GM18861 (cell line): ENCODE data around the gene CAMK4.
A peak's percentile ranks its signal among the peaks of the same experiment; 100 is the strongest.
"Not testable (repeated sequence)": the region's sequence is repeated elsewhere in the genome, so short reads cannot be mapped to it uniquely, and the experiment has no call there.

Experiments used
- ATAC-seq: cut with Tn5 transposase; IDR thresholded peaks from one replicate; pipeline ENCODE4 v1.9.1; 2021; ENCODE audit not compliant: unreplicated experiment

Gene CAMK4

GRCh38 chr5:111254613-111255012 lies 30.4 kb downstream of the CAMK4 start:
- ATAC-seq = peak; percentile 78

DNA sequence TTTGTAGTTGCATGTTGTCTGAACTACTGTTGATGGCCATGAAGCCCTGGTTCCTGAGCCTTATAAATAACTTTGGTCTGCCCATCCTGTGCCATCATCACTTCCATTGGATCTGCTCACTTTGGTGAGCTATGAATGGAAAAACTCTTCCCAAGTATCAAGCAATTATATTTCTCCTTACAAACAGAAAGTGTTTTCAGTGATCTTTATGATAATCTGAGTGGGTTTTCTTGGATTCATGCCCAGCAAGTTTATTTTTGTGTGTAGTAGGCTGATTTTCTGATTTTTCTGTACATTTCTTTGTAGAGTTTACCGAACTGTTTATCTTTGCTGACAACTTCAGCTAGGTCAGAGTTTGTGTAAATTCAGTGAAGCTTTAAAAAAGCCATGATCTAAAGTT lies 31.0 kb downstream of the CAMK4 start:
- ATAC-seq = peak; percentile 4

DNA sequence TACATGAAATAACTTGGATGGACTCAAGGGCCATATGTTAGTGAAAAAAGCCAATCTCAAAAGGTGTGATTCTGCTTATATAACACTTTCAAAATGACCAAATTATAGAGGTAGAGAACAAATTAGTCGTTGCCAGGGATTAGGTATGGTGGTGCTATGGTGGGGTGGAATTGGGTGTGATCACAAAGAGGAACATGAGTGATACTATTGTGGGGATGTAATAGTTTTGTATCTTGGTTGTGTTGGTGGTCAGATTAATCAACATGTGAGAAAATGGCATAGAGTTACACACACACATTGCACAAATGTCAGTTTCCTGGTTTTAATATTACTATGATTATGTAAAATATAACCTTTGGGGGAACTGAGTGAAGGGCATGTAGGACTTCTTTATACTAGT lies 31.9 kb downstream of the CAMK4 start:
- no peak for ATAC-seq

GRCh38 chr5:111257610-111258009 lies 33.4 kb downstream of the CAMK4 start:
- ATAC-seq = not testable (repeated sequence)

GRCh38 chr5:111259636-111260035 lies 35.5 kb downstream of the CAMK4 start:
- no peak for ATAC-seq

DNA sequence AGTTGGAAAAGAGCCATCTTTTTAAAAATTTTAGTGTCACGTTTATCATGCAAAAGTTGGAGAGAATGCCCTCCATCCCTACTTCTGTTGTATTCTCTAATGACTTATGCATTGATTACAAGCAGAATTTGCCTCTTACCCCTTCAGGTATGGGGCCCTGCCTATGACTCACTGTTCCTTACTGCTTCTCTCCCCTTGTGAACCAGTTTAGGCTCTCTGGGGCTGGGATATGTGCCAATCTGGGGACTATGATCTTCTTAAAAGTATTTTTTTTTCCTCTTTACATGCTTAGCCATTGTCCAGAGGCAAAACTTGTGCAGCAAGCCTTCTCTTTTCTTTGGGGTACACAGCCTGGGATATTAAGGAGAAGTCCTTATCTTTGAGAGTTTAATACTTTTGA lies 37.4 kb downstream of the CAMK4 start:
- no peak for ATAC-seq

DNA sequence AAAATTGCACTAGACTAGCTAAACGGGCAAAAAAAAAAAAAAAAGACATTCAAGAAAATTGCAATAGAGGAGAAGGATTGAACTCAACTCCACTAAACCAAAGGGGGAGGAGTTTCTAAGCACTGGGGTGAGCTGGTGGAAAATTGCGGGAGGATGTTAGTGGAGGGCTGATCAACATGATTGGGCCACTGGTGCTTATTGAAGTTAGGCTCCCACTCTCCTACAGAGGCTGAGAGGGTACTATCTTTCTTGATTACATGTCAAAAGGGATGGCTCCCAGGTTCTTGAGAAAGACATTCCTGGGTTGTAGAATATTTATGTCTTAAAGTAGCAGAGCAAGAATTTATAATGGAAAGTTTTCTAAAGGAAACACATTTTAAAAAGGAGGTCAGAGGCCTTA lies 38.0 kb downstream of the CAMK4 start:
- ATAC-seq = no peak

GRCh38 chr5:111262815-111263214 lies 38.6 kb downstream of the CAMK4 start:
- ATAC-seq = no peak

GRCh38 chr5:111266491-111266890 lies 42.3 kb downstream of the CAMK4 start:
- ATAC-seq = no peak

DNA sequence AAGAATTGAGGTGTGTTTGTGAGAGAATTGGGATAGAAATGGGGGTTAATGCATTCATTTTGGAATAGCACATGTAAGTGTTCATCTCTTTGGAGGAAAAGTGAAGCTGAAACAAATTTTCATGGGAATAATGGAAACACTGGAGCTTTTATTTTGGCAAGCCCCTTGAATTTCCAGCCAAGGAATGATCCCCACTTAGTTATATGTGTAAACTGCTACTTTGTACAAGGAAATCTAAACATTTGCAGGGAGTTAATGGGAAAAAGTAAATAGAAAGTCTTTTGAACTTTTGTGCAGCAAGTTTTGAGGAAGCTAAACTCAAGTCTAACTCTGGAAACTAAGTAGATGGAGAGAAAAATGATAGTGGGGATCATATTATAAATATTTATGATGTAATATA lies 44.1 kb downstream of the CAMK4 start:
- no peak for ATAC-seq

- ATAC-seq = no peak
Measured at GRCh38 chr5:111271885-111272284, 47.7 kb downstream of the CAMK4 start.

- ATAC-seq = no peak
Measured at GRCh38 chr5:111277061-111277460, 52.9 kb downstream of the CAMK4 start.

- peak; percentile 87 for ATAC-seq
Measured at GRCh38 chr5:111278858-111279504, 54.8 kb downstream of the CAMK4 start.

DNA sequence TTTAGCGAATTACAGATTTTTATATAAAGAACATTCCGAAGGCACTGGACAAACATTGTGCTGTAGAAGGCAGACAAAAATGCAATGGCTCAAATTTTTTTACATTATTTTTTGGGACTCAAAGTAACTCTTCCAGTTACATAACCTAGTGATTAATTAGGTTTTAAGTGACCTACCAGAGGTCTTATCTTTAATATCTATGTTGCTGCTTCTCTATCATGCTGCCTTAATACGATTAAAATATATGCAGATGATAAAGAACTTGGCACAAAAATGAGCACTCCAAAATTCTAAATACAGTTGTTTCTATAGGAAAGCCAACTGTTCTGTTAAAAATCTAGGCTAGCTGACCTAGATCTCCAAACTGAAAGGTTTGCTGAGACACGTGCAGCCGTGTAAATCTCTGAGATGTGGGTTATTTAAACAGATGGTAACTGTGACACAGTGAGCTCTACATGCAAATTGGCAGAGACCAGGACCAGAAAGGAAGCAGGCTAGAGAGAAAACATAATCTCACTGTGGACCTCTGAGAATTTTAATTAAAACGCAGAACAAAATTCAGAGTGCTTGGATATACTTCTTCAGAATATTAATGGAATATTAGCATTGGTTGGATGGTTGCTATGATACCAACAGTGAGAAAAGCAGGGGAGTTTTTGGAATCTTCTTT lies 56.2 kb downstream of the CAMK4 start:
- ATAC-seq = peak; percentile 44

- no peak for ATAC-seq
Measured at GRCh38 chr5:111282798-111283197, 58.6 kb downstream of the CAMK4 start.

DNA sequence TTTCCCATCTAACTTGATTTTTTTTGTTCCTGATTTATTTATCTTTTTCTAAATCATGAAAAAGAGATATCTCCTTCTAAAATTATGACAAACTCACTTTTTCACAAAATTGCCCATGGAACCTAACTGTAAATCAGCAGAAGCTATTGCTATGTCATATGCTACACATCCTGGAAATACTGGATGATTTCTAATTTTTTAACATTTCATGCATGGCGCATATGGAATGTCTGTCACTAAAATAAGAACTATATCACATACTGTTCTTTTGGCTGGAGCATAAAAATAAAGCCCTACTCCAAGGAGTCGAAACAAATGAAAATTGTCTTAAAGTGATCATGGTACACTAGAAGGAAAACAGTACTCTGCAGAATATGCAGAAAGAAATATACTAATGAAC lies 60.6 kb downstream of the CAMK4 start:
- ATAC-seq = no peak

DNA sequence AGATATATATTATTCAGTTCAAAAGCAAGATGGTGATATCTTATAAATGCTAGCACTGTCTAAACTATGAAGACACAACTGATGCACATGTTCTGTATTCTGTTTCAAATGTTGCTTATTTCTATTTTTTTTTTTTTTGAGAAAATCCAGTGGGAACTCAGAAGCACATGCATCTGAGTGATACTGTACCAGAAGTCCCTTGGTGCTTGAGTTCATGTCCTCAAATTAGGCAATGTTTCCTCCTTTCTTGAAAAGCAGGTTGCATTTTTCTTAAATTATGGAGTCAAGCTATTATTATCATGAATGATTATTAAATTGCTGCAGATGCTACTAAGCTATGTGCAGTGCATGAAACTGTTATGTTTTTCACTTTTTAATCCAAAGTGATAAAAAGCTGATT lies 70.4 kb downstream of the CAMK4 start:
- no peak for ATAC-seq

DNA sequence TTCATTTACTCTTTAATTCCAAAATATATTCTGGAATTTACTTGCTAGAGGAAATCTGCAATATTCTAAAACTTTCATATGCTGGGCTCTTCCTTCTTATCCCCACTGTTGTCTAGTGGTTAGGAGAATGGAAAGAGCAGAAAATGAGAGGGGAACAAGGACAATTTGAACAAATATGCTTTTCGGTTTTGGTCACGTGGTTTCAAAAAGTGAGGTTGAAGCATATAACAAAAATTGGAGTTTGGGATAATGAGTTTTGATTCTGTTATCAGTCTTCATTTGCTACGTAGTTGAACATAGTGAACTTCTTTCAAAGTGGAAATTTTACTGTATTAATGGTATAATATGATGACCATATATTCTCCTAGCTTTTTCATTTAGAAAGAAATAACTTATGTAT lies 71.5 kb downstream of the CAMK4 start:
- no peak for ATAC-seq

DNA sequence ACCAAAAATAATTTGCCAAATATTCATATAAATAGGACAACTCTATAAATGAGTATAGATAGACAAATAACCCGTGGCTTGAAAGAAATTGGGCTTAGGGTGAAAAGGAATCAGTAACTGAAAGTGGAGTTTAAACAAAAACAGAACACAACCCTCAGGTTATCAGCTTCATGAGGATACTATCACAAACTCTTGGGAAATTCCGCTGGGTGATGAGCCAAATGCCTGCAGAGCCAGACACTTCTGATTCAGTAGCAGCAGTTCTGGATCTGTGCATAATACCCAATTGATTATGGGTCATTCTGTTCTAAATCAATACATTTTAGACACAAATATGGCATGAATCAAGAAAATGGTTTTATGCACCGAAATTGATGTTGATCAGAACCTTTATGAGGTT lies 72.4 kb downstream of the CAMK4 start:
- no peak for ATAC-seq

DNA sequence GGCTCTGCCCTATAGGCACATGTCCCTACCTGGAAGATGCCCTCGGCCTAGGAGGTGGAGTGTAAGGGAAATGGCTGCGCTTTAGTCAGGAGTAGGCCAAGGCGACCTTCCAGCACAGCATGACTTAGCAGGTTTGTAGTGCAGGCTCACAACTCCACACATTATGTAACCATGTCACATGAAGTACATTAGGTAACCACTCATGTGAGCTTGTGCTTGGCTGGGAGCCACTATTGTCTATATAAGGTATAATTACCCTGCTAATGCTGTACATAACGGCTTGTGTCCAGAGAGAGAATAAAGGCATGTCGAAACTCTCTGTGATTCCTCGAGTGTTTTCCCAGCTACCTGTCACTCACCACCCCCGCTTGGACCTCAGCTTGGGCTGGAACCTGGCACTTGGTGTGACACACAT lies 74.9 kb downstream of the CAMK4 start:
- ATAC-seq = no peak

GRCh38 chr5:111299831-111300432 lies 75.7 kb downstream of the CAMK4 start:
- no peak for ATAC-seq

GRCh38 chr5:111301264-111301663 lies 77.1 kb downstream of the CAMK4 start:
- no peak for ATAC-seq
